Progenitor cell of endocrine pancreas (in vitro differentiated cells): Measurements from ENCODE around the gene NEXN. TPM values are rescaled to one million over a fixed set of nuclear protein-coding genes. Genes with fewer than 3 reads are reported as not detected.

Experiments used
- DNase-seq: peaks from one replicate; pipeline ENCODE4 v3.0.0; 2021; ENCODE audit warnings: low spot score; ENCODE audit not compliant: unreplicated experiment
- H3K27ac Mint-ChIP-seq: 2 replicates; pipeline ENCODE4 v1.8.0; 2021; ENCODE audit warnings: mild to moderate bottlenecking, moderate library complexity, mixed read lengths
- H3K27me3 Mint-ChIP-seq: 2 replicates; pipeline ENCODE4 v1.8.0; 2021; ENCODE audit warnings: mixed read lengths
- H3K36me3 Mint-ChIP-seq: 2 replicates; pipeline ENCODE4 v1.8.0; 2022; ENCODE audit warnings: mixed read lengths; ENCODE audit not compliant: insufficient read depth
- H3K4me1 Mint-ChIP-seq: 2 replicates; pipeline ENCODE4 v1.8.0; 2021; ENCODE audit warnings: low read depth, mixed read lengths
- H3K4me3 Mint-ChIP-seq: 2 replicates; pipeline ENCODE4 v1.8.0; 2021; ENCODE audit warnings: low read depth, mild to moderate bottlenecking, moderate library complexity, mixed read lengths
- H3K9me3 Mint-ChIP-seq: 2 replicates; pipeline ENCODE4 v1.8.0; 2021; ENCODE audit warnings: low read depth, mixed read lengths
- CTCF ChIP-seq: fragments of 200-600 bp; sonication (generic); IDR thresholded peaks from one replicate; pipeline ENCODE4 v1.5.0; 2021; ENCODE audit warnings: antibody characterized with exemption, mild to moderate bottlenecking; ENCODE audit not compliant: unreplicated experiment
- total RNA-seq: library from RNA; stranded (reverse); gene quantifications from 2 replicates; pipeline ENCODE4 v1.2.1, GENCODE V29; 2021

NEXN gene
- total RNA-seq, 1 donor from 2014 or later = 6.5 TPM

DNA sequence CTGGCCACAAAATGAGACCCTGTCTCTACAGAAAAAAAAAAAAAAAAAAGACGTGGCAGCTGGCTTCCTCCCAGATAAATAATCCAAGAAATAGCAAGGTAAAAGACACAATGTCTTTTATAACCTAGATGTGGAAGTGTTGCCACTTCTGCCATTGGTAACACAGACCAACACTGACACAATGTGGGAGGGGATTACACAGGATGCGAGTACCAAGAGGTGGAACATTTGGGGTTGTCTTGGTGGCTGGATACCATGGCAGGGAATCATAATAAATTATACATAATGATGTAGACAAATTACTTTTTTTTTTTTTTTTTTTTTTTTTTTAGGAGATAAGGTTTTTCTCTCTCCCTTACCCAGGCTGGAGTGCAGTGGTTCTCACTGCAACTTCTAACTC, 6.0 kb upstream of the NEXN start:
- no peak for TF ChIP-seq CTCF
- Mint-ChIP-seq H3K27me3 (no peaks in the 10 kb centered on the region), H3K36me3 (peaks cover 2% of the 10 kb centered on the region), H3K4me1 (peaks cover 3% of the 10 kb centered on the region), H3K4me3 (no peak overlapping the region), H3K27ac (no peak overlapping the region), H3K9me3 (no peaks in the 10 kb centered on the region)
- no peak for DNase-seq

DNA sequence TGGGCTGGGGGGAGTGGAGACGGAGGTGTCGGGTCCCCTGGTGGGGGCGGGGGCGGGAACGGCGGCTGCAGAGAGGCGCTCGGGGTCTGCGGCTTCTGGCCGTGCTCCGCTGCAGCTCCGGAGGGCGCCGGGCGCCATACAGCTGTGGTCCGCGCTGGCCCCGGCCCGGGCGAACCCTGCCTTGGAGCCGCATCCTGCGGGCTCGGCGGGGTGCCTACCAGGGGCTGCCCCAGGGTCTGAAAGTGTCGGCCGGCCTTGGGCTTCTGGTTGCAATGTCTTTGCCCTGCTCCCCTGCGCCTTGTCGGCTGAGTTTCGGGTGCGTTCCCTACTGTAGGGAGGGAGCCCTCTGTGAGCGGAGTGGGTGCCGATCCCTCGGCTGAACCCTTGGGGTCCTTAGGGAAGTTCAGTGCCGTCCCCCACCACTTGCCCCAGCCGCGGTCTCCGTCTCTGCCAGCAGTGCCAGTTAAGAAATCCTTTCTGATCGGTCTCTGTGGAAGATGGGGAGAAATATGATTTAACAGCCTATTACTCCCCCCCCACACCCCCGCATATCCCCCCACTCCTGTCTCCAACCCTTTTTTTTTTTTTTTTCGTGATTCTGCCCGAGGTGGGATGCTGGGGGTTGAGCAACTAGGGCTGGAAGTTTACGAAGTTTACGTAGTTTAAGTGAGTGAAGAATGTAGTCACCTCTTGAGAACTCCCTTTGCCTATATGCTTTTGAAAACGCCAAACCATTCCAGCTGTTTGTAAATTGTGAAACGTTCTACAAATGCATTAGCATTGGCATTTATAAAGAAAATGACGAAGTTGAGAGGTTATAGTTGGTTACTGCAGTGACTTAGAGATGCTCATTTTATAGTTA, 588 bp downstream of the NEXN start:
- Mint-ChIP-seq H3K4me3 (peak overlapping the region; percentile 92), H3K4me1 (peaks cover 10% of the 10 kb centered on the region), H3K36me3 (peaks cover 1% of the 10 kb centered on the region), H3K27ac (peak overlapping the region; percentile 98), H3K9me3 (no peaks in the 10 kb centered on the region), H3K27me3 (no peaks in the 10 kb centered on the region)
- peak; percentile 53 for DNase-seq
- no peak for TF ChIP-seq CTCF

DNA sequence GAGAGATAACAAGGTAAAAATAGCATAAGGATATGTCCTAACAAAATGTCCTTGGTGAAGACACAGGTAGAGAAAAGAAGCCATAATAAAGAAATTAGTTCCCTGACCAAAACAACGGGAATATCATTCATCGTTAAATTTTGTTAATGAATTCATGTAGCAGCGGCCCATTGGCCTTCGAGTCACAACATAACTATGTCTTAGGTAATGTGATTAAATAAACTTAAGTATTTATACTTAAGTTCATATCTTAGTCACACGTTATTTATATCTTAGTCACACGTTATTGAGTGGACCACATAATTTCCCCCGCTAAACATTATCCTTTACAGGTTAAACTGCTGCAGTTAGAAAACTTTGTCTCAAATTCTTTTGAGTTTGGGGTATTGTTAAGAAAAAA, 1.2 kb downstream of the NEXN start:
- Mint-ChIP-seq H3K4me1 (peaks cover 9% of the 10 kb centered on the region), H3K27me3 (no peaks in the 10 kb centered on the region), H3K9me3 (no peaks in the 10 kb centered on the region), H3K27ac (peak overlapping the region; percentile 98), H3K36me3 (no peaks in the 10 kb centered on the region), H3K4me3 (peak overlapping the region; percentile 92)
- no peak for DNase-seq
- TF ChIP-seq CTCF = no peak

DNA sequence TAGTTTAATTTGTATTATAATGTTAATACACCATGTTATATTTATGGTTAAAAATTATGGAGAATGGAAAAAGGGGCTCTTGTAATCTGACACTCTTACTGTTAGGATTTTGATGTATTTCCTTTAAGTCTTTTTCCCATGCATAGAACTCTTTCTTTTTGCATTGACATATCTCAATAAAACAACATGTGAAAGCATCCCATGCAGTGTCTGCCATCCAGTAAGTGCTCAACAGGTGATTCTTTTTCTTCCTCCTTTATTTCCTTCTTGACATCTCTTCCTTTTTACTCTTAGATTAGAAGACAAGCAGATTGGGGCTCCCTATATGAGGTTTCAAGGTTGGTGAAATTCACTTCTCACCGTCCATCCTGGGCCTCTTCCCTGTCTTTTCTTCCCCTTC, 2.8 kb downstream of the NEXN start:
- Mint-ChIP-seq H3K9me3 (no peaks in the 10 kb centered on the region), H3K4me3 (no peak overlapping the region), H3K36me3 (peaks cover under 1% of the 10 kb centered on the region)

More for the DNA sequence above, 2.8 kb downstream of the NEXN start:
- peaks cover 7% of the 10 kb centered on the region for H3K4me1 Mint-ChIP-seq
- TF ChIP-seq CTCF = no peak
- DNase-seq = no peak
- no peaks in the 10 kb centered on the region for H3K27me3 Mint-ChIP-seq
- H3K27ac Mint-ChIP-seq = no peak overlapping the region
